Adrenal gland (tissue), 12 donors: ENCODE measurements around the gene FOXRED1. TPM values are rescaled to one million over a fixed set of nuclear protein-coding genes. Genes with fewer than 3 reads are reported as not detected.

Source experiments
- DNase-seq, 7 donors: peaks; one replicate each; pipeline ENCODE4 v3.0.0-alpha.2; 2019 to 2020
- H3K27ac ChIP-seq, 5 donors: fragments of 200-600 bp; sonication (generic) in 4 of 5; 1 replicate in 3 of 5; 2 replicates in 2 of 5; pipeline versions ENCODE4 v1.5.1 to v1.8.0; 2016 to 2020; ENCODE audit warnings: mild to moderate bottlenecking in 1 of 5
- H3K27me3 ChIP-seq: fragments of 200-600 bp; 2 replicates; pipeline ENCODE4 v1.8.0; 2021
- H3K36me3 ChIP-seq, 2 donors: fragments of 200-600 bp; replicated peaks in 1 of 2; 1 replicate in 1 of 2; 2 replicates in 1 of 2; pipeline versions ENCODE4 v1.5.1 to v1.8.0; 2018 to 2022
- H3K4me1 ChIP-seq, 2 donors: fragments of 200-600 bp; replicated peaks in 1 of 2; 1 replicate in 1 of 2; 2 replicates in 1 of 2; pipeline versions ENCODE4 v1.5.1 to v1.8.0; 2018 to 2021
- H3K4me3 ChIP-seq, 4 donors: fragments of 200-600 bp; sonication (generic) in 3 of 4; one replicate each; pipeline ENCODE4 v1.5.1; 2016 to 2018
- H3K9me3 ChIP-seq, 3 donors: fragments of 200-600 bp; sonication (generic) in 1 of 3; replicated peaks in 1 of 3; 1 replicate in 2 of 3; 2 replicates in 1 of 3; pipeline versions ENCODE4 v1.5.1 to v1.8.0; 2016 to 2021
- CTCF ChIP-seq, 6 experiments: fragments of 450-650 bp in 4 of 6; fragments of 200-600 bp in 2 of 6; sonication (generic) in 1 of 6; IDR thresholded peaks; 1 replicate in 5 of 6; 2 replicates in 1 of 6; pipeline versions ENCODE4 v1.5.1 to v1.8.0; 2016 to 2021; ENCODE audit warnings: antibody characterized with exemption in 6 of 6, mild to moderate bottlenecking in 2 of 6, moderate library complexity in 1 of 6
- POLR2A ChIP-seq, 2 donors: fragments of 450-650 bp; IDR thresholded peaks; one replicate each; pipeline ENCODE4 v1.6.1; 2017; ENCODE audit warnings: antibody characterized with exemption in 2 of 2, mild to moderate bottlenecking in 2 of 2, moderate library complexity in 1 of 2
- WGBS, 4 donors: extraction: QIAGEN DNeasy Blood & Tissue Kit in 2 of 4; methylation state at CpG; one replicate each; pipeline versions ENCODE4 v1.1.5 to v1.1.7; 2013 to 2017; 5-methylcytosine and 5-hydroxymethylcytosine counted together
- intact Hi-C, 2 donors: fragments of 100-400 bp; cut with DNase I; formaldehyde crosslinking; loops; one replicate each; pipeline versions ENCODE4 v1.14.1 to v1.15.0; 2022 to 2023
- polyA plus RNA-seq, 3 donors: library from polyadenylated mRNA; stranded (reverse); fragments of 200-250 nt in 2 of 3; fragments of 350-450 nt in 1 of 3; fragmentation: Illumina TruSeq in 1 of 3; extraction: RNeasy Lipid Tissue Mini Kit (QIAGEN cat#74804) in 1 of 3; gene quantifications; one replicate each; pipeline ENCODE4 v1.2.3, GENCODE V29; 2013 to 2014
- total RNA-seq, 9 donors: library from RNA; depleted of rRNA in 4 of 9; stranded (reverse); fragments of >200 nt in 4 of 9; fragments of 120-200 nt in 1 of 9; fragmentation: NEBNext Ultra II Directional in 1 of 9; extraction: Animal tissue kit (Norgen Biotek cat#: 25700) in 1 of 9; gene quantifications; one replicate each; pipeline versions ENCODE4 v1.1.0 to v1.2.4, GENCODE V29; 2013 to 2023
- donor health status: healthy with polysubstance abuse.
- donor health status: Bipolar disorder and iron deficiency.
- donor health status: DM: yes; HTN: yes; CAD: no.
- donor health status: DM: no; HTN: no; CAD: no.
- donor health status: DM: no; HTN: no; CAD: no.
- donor health status: DM: yes; HTN: yes; CAD: no.

The FOXRED1 gene
- total and polyA plus RNA-seq, 12 donors, result 7.2 to 55.3 (median 29.6) TPM

GRCh38 chr11:126293726-126294125 is 24.8 kb downstream of the FOXRED1 start:
- no peaks in the 10 kb centered on the region for H3K27me3 ChIP-seq
- TF ChIP-seq CTCF (IDR thresholded peaks at IDR 0.05) (no peak), POLR2A (IDR thresholded peaks at IDR 0.05) (no peak)
- 78 to 89% (median 84%) methylated on average over 5 of the region's 5 CpGs for WGBS, 4 donors
- H3K27ac ChIP-seq, result no peak overlapping the region
- no peaks in the 10 kb centered on the region for H3K9me3 ChIP-seq
- no peaks in the 10 kb centered on the region for H3K4me1 ChIP-seq
- peaks cover 0 to 44% of the 10 kb centered on the region in 2 donors for H3K36me3 ChIP-seq
- intact Hi-C loops, result no loop called here
- H3K4me3 ChIP-seq, result no peak overlapping the region
- no peak for DNase-seq

- 54 to 86% (median 72%) methylated on average over 2 of the region's 2 CpGs for WGBS, 4 donors
- no peak overlapping the region for H3K27ac ChIP-seq
- no peak overlapping the region for H3K4me3 ChIP-seq
- intact Hi-C loops, result no loop called here
- H3K9me3 ChIP-seq, result no peaks in the 10 kb centered on the region
- TF ChIP-seq CTCF (IDR thresholded peaks at IDR 0.05) (no peak), POLR2A (IDR thresholded peaks at IDR 0.05) (no peak)
- H3K4me1 ChIP-seq, result no peaks in the 10 kb centered on the region
- H3K36me3 ChIP-seq, result peaks cover 0 to 35% of the 10 kb centered on the region in 2 donors
- no peak for DNase-seq
- H3K27me3 ChIP-seq, result no peaks in the 10 kb centered on the region
Observed at GRCh38 chr11:126297004-126297403, 28.1 kb downstream of the FOXRED1 start.

GRCh38 chr11:126303623-126304456 is 34.9 kb downstream of the FOXRED1 start, which contains the start of gene DCPS:
Gene DCPS, plus strand, starts transcription at chr11:126304060. Its CDS starts 21 bp downstream, at chr11:126304081.
- Histone ChIP-seq H3K4me1 (peaks cover 0 to 19% of the 10 kb centered on the region in 2 donors), H3K4me3 (peak within 1 kb of the TSS in 3 of 4 donors; percentile 15 to 60 (median 57)), H3K36me3 (peaks cover 0 to 11% of the 10 kb centered on the region in 2 donors), H3K27me3 (no peaks in the 10 kb centered on the region), H3K9me3 (no peaks in the 10 kb centered on the region), H3K27ac (peak within 1 kb of the TSS; percentile 71 to 91 (median 86))
- intact Hi-C loops, result no loop called here
- DNase-seq, result peak; percentile 90 to 96 (median 92)
- 0 to 3% (median 1%) methylated on average over 14 to 61 of the region's 61 CpGs for WGBS, 4 donors
- TF ChIP-seq CTCF (IDR thresholded peaks at IDR 0.05), result no peak
- peak; percentile 64 to 80 for TF ChIP-seq POLR2A (IDR thresholded peaks at IDR 0.05)

- intact Hi-C loops, result no loop called here
- peaks cover 0 to 11% of the 10 kb centered on the region in 2 donors for H3K36me3 ChIP-seq
- no peaks in the 10 kb centered on the region for H3K9me3 ChIP-seq
- H3K4me3 ChIP-seq, result peak overlapping the region in 3 of 4 donors; percentile 15 to 60 (median 57)
- 20 to 43% (median 30%) methylated on average over 8 to 12 of the region's 12 CpGs for WGBS, 4 donors
- peak overlapping the region in 4 of 5 donors; percentile 71 to 91 (median 88) for H3K27ac ChIP-seq
- TF ChIP-seq POLR2A (IDR thresholded peaks at IDR 0.05), result no peak
- no peak for TF ChIP-seq CTCF (IDR thresholded peaks at IDR 0.05)
- DNase-seq, result peak in 2 of 7 donors; percentile 8 to 52
- peaks cover 0 to 19% of the 10 kb centered on the region in 2 donors for H3K4me1 ChIP-seq
- H3K27me3 ChIP-seq, result no peaks in the 10 kb centered on the region
Observed at GRCh38 chr11:126304457-126305075, 35.6 kb downstream of the FOXRED1 start.
